Smooth muscle cell (in vitro differentiated cells): ENCODE measurements around the gene DUSP9. TPM values are rescaled to one million over a fixed set of nuclear protein-coding genes. Genes with fewer than 3 reads are reported as not detected.

Source experiments
- DNase-seq: peaks from one replicate; lab custom pipeline; 2025; ENCODE audit not compliant: unreplicated experiment; lab: John Stamatoyannopoulos, UW
- H2AFZ ChIP-seq: fragments of 200-600 bp; sonication (generic); 2 replicates; pipeline ENCODE4 v1.6.0; 2016; ENCODE audit warnings: antibody characterized with exemption, low read depth, mild to moderate bottlenecking
- H3F3A ChIP-seq: fragments of 200-600 bp; sonication (generic); 2 replicates; pipeline ENCODE4 v1.6.0; 2017; ENCODE audit warnings: antibody characterized with exemption, low read depth
- H3K27ac ChIP-seq: fragments of 200-600 bp; sonication (generic); 2 replicates; pipeline ENCODE4 v1.5.1; 2016; ENCODE audit warnings: low read depth, mild to moderate bottlenecking
- H3K27me3 ChIP-seq: fragments of 200-600 bp; sonication (generic); 2 replicates; pipeline ENCODE4 v1.6.1; 2016; ENCODE audit warnings: low read depth, mild to moderate bottlenecking
- H3K36me3 ChIP-seq: fragments of 200-600 bp; sonication (generic); 2 replicates; pipeline ENCODE4 v1.5.1; 2016; ENCODE audit warnings: low read depth
- H3K4me1 ChIP-seq: fragments of 200-600 bp; sonication (generic); 2 replicates; pipeline ENCODE4 v1.5.1; 2016; ENCODE audit warnings: low read depth
- H3K4me2 ChIP-seq: fragments of 200-600 bp; sonication (generic); 2 replicates; pipeline ENCODE4 v1.6.0; 2016; ENCODE audit warnings: mild to moderate bottlenecking
- H3K4me3 ChIP-seq: fragments of 200-600 bp; sonication (generic); 2 replicates; pipeline ENCODE4 v1.5.1; 2016; ENCODE audit warnings: mild to moderate bottlenecking
- H3K79me2 ChIP-seq: fragments of 200-600 bp; sonication (generic); 2 replicates; pipeline ENCODE4 v1.6.0; 2016; ENCODE audit warnings: low read depth, mild to moderate bottlenecking
- H3K9ac ChIP-seq: fragments of 200-600 bp; sonication (generic); 2 replicates; pipeline ENCODE4 v1.6.0; 2016; ENCODE audit warnings: low read depth
- H3K9me3 ChIP-seq: fragments of 200-600 bp; sonication (generic); replicated peaks from 2 replicates; pipeline ENCODE4 v1.5.1; 2016; ENCODE audit warnings: low read depth
- H4K20me1 ChIP-seq: fragments of 200-600 bp; sonication (generic); 2 replicates; pipeline ENCODE4 v1.6.0; 2016; ENCODE audit warnings: low read depth
- CTCF ChIP-seq: fragments of 200-600 bp; sonication (generic); IDR thresholded peaks from 2 replicates; pipeline ENCODE4 v1.5.1; 2017; ENCODE audit warnings: borderline replicate concordance, mild to moderate bottlenecking, antibody characterized with exemption; ENCODE audit not compliant: insufficient read depth, poor library complexity, severe bottlenecking
- WGBS: methylation state at CpG from one replicate; pipeline ENCODE4 v1.1.7; 2016; ENCODE audit warnings: low lambda C conversion rate; 5-methylcytosine and 5-hydroxymethylcytosine counted together
- polyA plus RNA-seq: library from polyadenylated mRNA; unstranded; fragments of >200 nt; fragmentation: Nextera tagmentation; extraction: Ambion mirVana; gene quantifications from 2 replicates; pipeline ENCODE4 v1.2.1, GENCODE V29; 2016
- total RNA-seq: library from RNA; depleted of rRNA; stranded (reverse); fragments of >200 nt; gene quantifications from 2 replicates; pipeline ENCODE4 v1.2.3, GENCODE V29; 2014

Gene DUSP9
- total and polyA plus RNA-seq, 2 experiments from 2014 or later: 3.0 to 11.3 TPM

- Histone ChIP-seq H3K27me3 (peaks cover 3% of the 10 kb centered on the region), H3K27ac (no peak overlapping the region), H3K4me1 (no peaks in the 10 kb centered on the region), H4K20me1 (no peaks in the 10 kb centered on the region), H3K9me3 (no peaks in the 10 kb centered on the region), H3K79me2 (no peaks in the 10 kb centered on the region), H3K4me2 (no peak overlapping the region), H3K36me3 (no peaks in the 10 kb centered on the region), H3K4me3 (no peak overlapping the region), H3K9ac (no peak overlapping the region), H2AFZ (no peak overlapping the region), H3F3A (no peaks in the 10 kb centered on the region)
- 84% methylated on average over 14 of the region's 14 CpGs for WGBS
- TF ChIP-seq CTCF: no peak
- no peak for DNase-seq
Observed at GRCh38 chrX:153611298-153612095, 35.5 kb upstream of the DUSP9 start.

GRCh38 chrX:153612413-153612812 is 34.6 kb upstream of the DUSP9 start:
- Histone ChIP-seq H2AFZ (no peak overlapping the region), H3K4me3 (no peak overlapping the region), H3K9ac (no peak overlapping the region), H3K9me3 (no peaks in the 10 kb centered on the region), H3K36me3 (no peaks in the 10 kb centered on the region), H3K79me2 (no peaks in the 10 kb centered on the region), H3F3A (no peaks in the 10 kb centered on the region), H3K4me2 (no peak overlapping the region), H3K4me1 (no peaks in the 10 kb centered on the region), H3K27me3 (peaks cover 4% of the 10 kb centered on the region), H4K20me1 (no peaks in the 10 kb centered on the region), H3K27ac (no peak overlapping the region)
- TF ChIP-seq CTCF: no peak
- WGBS: 90% methylated on average over 10 of the region's 10 CpGs
- no peak for DNase-seq

GRCh38 chrX:153614818-153615217 is 32.2 kb upstream of the DUSP9 start:
- Histone ChIP-seq H4K20me1 (no peaks in the 10 kb centered on the region), H3F3A (no peaks in the 10 kb centered on the region), H3K79me2 (no peaks in the 10 kb centered on the region), H2AFZ (no peak overlapping the region), H3K9ac (no peak overlapping the region), H3K4me1 (no peaks in the 10 kb centered on the region), H3K36me3 (no peaks in the 10 kb centered on the region), H3K4me3 (no peak overlapping the region), H3K4me2 (no peak overlapping the region), H3K9me3 (no peaks in the 10 kb centered on the region), H3K27me3 (peaks cover 14% of the 10 kb centered on the region), H3K27ac (no peak overlapping the region)
- WGBS: 74% methylated on average over 6 of the region's 6 CpGs
- TF ChIP-seq CTCF: no peak
- DNase-seq: no peak

- 78% methylated on average over 4 of the region's 5 CpGs for WGBS
- no peak for DNase-seq
- Histone ChIP-seq H3K9me3 (no peaks in the 10 kb centered on the region), H3K4me2 (no peak overlapping the region), H3K79me2 (no peaks in the 10 kb centered on the region), H3K4me1 (no peaks in the 10 kb centered on the region), H3K36me3 (no peaks in the 10 kb centered on the region), H3K27me3 (peaks cover 14% of the 10 kb centered on the region), H3K9ac (no peak overlapping the region), H2AFZ (no peak overlapping the region), H3F3A (no peaks in the 10 kb centered on the region), H4K20me1 (no peaks in the 10 kb centered on the region), H3K27ac (no peak overlapping the region), H3K4me3 (no peak overlapping the region)
- TF ChIP-seq CTCF: no peak
Observed at GRCh38 chrX:153620576-153620975, 26.4 kb upstream of the DUSP9 start.
